Measurements from ENCODE around the gene EGFL7. TPM values are rescaled to one million over a fixed set of nuclear protein-coding genes. Genes with fewer than 3 reads are reported as not detected.

The EGFL7 gene
- total and polyA plus RNA-seq, 2 of the 13 experiments (the other 11 are each of a cell fraction or from before 2014, with no cell fraction given) = 0.20 to 5.1 TPM

DNA sequence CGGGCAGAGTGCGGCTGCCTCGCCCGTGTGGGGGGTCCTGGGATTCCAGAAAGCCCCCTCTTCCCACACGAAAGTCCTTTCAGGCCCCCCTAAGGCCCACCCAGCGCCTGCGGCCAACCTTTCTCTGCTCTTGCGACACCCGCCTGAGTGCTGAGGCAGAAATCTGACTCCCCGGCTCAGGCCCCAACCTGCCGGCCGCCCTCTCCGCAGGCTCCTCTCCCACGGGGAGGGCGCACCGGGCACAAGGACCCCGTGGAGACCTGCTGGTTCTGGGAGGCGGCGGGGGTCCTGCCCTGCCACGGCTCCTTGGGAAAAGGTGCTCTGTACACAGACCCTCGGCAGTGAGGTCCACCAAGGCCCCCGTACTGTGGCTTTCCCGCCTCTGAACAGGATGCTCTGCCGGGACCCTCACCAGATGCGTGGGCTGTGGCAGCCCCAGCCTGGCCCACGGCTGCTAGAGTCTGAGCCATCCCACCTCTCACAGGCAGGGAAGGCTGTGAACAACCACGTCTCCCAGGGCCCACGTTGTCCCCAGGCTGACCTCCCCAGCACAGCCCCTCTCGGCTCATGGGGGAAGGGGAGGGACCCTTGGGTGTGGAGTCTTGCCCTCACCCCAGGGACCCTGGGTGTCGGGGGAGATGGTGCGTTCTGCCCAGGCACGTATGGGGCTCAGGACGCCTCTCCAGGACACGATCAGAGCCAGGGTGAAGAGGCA lies 41.5 kb upstream of the EGFL7 start:
- no peaks in the 10 kb centered on the region for H3K79me2 ChIP-seq (ENCODE audit: insufficient read depth, low read length)
- 32% methylated on average over 5 of the region's 34 CpGs for WGBS (ENCODE audit: low lambda C conversion rate)
- H2AFZ ChIP-seq (ENCODE audit: low read length) = no peak overlapping the region
- H3K4me3 ChIP-seq (replicated peaks in 1 of 3; ENCODE audit: insufficient read depth in 1 of 3, low read depth in 2 of 3, low read length in 3 of 3) = peak overlapping the region in 1 of 3 experiments; percentile 62; a peak in 1 of 6 replicates
- H3K4me2 ChIP-seq (ENCODE audit: low read depth, low read length) = peak overlapping the region; percentile 65; the same call in 1 of the 2 replicates
- no peak for DNase-seq (ENCODE audit: low spot score)
- no peak overlapping the region for H3K27ac ChIP-seq (ENCODE audit: extremely low read length, insufficient read depth, low read length)
- ChIA-PET CTCF (ENCODE audit: low intra/inter-chr PET ratio, low total read pairs) (no interaction called here), POLR2A (no interaction called here)
- intact Hi-C loops (cut with micrococcal nuclease; ENCODE audit: unreplicated experiment) (no loop called here), in situ Hi-C loops (cut with HindIII; ENCODE audit: extremely low pct_ligation_motif_present, low pct_unique_long_range_greater_than_20kb) (no loop called here)
- no peak overlapping the region for H3K9ac ChIP-seq (ENCODE audit: insufficient read depth, low read depth, low read length)
- peaks cover 41 to 96% of the 10 kb centered on the region in 2 experiments for H3K27me3 ChIP-seq (ENCODE audit: control insufficient read depth in 1 of 2, insufficient read depth in 2 of 2, low read length in 2 of 2)
- peaks cover 26% of the 10 kb centered on the region; the same call in 1 of the 2 replicates for H4K20me1 ChIP-seq (ENCODE audit: insufficient read depth, low read length)
- ATAC-seq = no peak
- no TSS peak for BruUV-seq (replicated peaks)
- peaks cover 73% of the 10 kb centered on the region for H3K4me1 ChIP-seq (ENCODE audit: insufficient read depth, low read length)
- H3K36me3 ChIP-seq (replicated peaks in 1 of 2; ENCODE audit: control insufficient read depth in 1 of 2, insufficient read depth in 2 of 2, low read length in 2 of 2) = no peaks in the 10 kb centered on the region
- H3K9me3 ChIP-seq (ENCODE audit: low read length) = no peaks in the 10 kb centered on the region
- FAIRE-seq = no peak
- TF ChIP-seq, protein P1, sequence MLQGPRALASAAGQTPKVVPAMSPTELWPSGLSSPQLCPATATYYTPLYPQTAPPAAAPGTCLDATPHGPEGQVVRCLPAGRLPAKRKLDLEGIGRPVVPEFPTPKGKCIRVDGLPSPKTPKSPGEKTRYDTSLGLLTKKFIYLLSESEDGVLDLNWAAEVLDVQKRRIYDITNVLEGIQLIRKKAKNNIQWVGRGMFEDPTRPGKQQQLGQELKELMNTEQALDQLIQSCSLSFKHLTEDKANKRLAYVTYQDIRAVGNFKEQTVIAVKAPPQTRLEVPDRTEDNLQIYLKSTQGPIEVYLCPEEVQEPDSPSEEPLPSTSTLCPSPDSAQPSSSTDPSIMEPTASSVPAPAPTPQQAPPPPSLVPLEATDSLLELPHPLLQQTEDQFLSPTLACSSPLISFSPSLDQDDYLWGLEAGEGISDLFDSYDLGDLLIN (CRISPR knock-in tag; IDR thresholded peaks at IDR 0.05; ENCODE audit: borderline replicate concordance) = no peak
- TF ChIP-seq RBAK (CRISPR knock-in tag; IDR thresholded peaks at IDR 0.05) = no peak
- TF ChIP-seq, protein P2, sequence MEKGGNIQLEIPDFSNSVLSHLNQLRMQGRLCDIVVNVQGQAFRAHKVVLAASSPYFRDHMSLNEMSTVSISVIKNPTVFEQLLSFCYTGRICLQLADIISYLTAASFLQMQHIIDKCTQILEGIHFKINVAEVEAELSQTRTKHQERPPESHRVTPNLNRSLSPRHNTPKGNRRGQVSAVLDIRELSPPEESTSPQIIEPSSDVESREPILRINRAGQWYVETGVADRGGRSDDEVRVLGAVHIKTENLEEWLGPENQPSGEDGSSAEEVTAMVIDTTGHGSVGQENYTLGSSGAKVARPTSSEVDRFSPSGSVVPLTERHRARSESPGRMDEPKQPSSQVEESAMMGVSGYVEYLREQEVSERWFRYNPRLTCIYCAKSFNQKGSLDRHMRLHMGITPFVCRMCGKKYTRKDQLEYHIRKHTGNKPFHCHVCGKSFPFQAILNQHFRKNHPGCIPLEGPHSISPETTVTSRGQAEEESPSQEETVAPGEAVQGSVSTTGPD (CRISPR knock-in tag; IDR thresholded peaks at IDR 0.05) = no peak
- peak; percentile 53 for TF ChIP-seq ZFX (CRISPR knock-in tag; IDR thresholded peaks at IDR 0.05; ENCODE audit: low read depth)
- peak; percentile 72; the same call in 1 of the 2 replicates for TF ChIP-seq MTF2 (CRISPR knock-in tag; IDR thresholded peaks at IDR 0.05; ENCODE audit: borderline replicate concordance)
- no peak for TF ChIP-seq KAT2B (IDR thresholded peaks at IDR 0.05; ENCODE audit: borderline replicate concordance, low read depth, low read length)
- TF ChIP-seq, protein P3, sequence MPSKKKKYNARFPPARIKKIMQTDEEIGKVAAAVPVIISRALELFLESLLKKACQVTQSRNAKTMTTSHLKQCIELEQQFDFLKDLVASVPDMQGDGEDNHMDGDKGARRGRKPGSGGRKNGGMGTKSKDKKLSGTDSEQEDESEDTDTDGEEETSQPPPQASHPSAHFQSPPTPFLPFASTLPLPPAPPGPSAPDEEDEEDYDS (CRISPR knock-in tag; IDR thresholded peaks at IDR 0.05) = no peak
- TF ChIP-seq HNRNPLL (IDR thresholded peaks at IDR 0.05; ENCODE audit: low read depth, low read length, poor library complexity, severe bottlenecking) = peak; percentile 49
- TF ChIP-seq ZNF569 (CRISPR knock-in tag; IDR thresholded peaks at IDR 0.05; ENCODE audit: borderline replicate concordance) = no peak
- peak; percentile 20; the same call in 1 of the 2 replicates for TF ChIP-seq GABPB1 (CRISPR knock-in tag; IDR thresholded peaks at IDR 0.05)
- peak; percentile 65 for TF ChIP-seq CEBPG (CRISPR knock-in tag; IDR thresholded peaks at IDR 0.05)
- TF ChIP-seq, protein P4, sequence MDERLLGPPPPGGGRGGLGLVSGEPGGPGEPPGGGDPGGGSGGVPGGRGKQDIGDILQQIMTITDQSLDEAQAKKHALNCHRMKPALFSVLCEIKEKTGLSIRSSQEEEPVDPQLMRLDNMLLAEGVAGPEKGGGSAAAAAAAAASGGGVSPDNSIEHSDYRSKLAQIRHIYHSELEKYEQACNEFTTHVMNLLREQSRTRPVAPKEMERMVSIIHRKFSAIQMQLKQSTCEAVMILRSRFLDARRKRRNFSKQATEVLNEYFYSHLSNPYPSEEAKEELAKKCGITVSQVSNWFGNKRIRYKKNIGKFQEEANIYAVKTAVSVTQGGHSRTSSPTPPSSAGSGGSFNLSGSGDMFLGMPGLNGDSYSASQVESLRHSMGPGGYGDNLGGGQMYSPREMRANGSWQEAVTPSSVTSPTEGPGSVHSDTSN (CRISPR knock-in tag; IDR thresholded peaks at IDR 0.05) = no peak
- TF ChIP-seq PCBP1 (IDR thresholded peaks at IDR 0.05; ENCODE audit: borderline replicate concordance, low read depth, low read length) = 0 out of 2 replicates have a peak, but pooled peaks have one; percentile 7
- TF ChIP-seq, protein P5, sequence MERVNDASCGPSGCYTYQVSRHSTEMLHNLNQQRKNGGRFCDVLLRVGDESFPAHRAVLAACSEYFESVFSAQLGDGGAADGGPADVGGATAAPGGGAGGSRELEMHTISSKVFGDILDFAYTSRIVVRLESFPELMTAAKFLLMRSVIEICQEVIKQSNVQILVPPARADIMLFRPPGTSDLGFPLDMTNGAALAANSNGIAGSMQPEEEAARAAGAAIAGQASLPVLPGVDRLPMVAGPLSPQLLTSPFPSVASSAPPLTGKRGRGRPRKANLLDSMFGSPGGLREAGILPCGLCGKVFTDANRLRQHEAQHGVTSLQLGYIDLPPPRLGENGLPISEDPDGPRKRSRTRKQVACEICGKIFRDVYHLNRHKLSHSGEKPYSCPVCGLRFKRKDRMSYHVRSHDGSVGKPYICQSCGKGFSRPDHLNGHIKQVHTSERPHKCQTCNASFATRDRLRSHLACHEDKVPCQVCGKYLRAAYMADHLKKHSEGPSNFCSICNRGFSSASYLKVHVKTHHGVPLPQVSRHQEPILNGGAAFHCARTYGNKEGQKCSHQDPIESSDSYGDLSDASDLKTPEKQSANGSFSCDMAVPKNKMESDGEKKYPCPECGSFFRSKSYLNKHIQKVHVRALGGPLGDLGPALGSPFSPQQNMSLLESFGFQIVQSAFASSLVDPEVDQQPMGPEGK (CRISPR knock-in tag; IDR thresholded peaks at IDR 0.05) = peak; percentile 47; the same call in 1 of the 2 replicates
- peak; percentile 49; the same call in 1 of the 2 replicates for TF ChIP-seq ZSCAN21 (CRISPR knock-in tag; IDR thresholded peaks at IDR 0.05; ENCODE audit: borderline replicate concordance)

Data from HepG2 (cell line).